CD4-positive, alpha-beta T cell treated with Interleukin-21 for 1 hour (primary cell): Measurements from ENCODE around the gene ADCYAP1R1.
A peak's percentile ranks its signal among the peaks of the same experiment; 100 is the strongest.

Source experiments
- DNase-seq: peaks from one replicate; pipeline ENCODE4 v3.0.0-alpha.2; 2020

The ADCYAP1R1 gene

GRCh38 chr7:31051598-31052486 lies at the start of gene ADCYAP1R1:
TSS of gene ADCYAP1R1 (plus strand) at chr7:31052308. CDS start at chr7:31063265, 10,957 bp downstream.
- no peak for DNase-seq

- DNase-seq, result no peak
Measured at GRCh38 chr7:31003097-31003496, 49.0 kb upstream of the ADCYAP1R1 start.

- DNase-seq, result no peak
Measured at GRCh38 chr7:31003721-31004120, 48.4 kb upstream of the ADCYAP1R1 start.

GRCh38 chr7:31004393-31004792 lies 47.7 kb upstream of the ADCYAP1R1 start:
- no peak for DNase-seq

GRCh38 chr7:31006857-31007256 lies 45.3 kb upstream of the ADCYAP1R1 start:
- no peak for DNase-seq

- DNase-seq, result no peak
Measured at GRCh38 chr7:31007634-31008033, 44.5 kb upstream of the ADCYAP1R1 start.

GRCh38 chr7:31014826-31015225 lies 37.3 kb upstream of the ADCYAP1R1 start:
- DNase-seq, result no peak

- DNase-seq, result peak; percentile 10
Measured at GRCh38 chr7:31017032-31017675, 35.0 kb upstream of the ADCYAP1R1 start.

- no peak for DNase-seq
Measured at GRCh38 chr7:31017721-31018120, 34.4 kb upstream of the ADCYAP1R1 start.

- no peak for DNase-seq
Measured at GRCh38 chr7:31019509-31019908, 32.6 kb upstream of the ADCYAP1R1 start.

- no peak for DNase-seq
Measured at GRCh38 chr7:31020161-31020560, 31.9 kb upstream of the ADCYAP1R1 start.

GRCh38 chr7:31020652-31021051 lies 31.5 kb upstream of the ADCYAP1R1 start:
- DNase-seq, result no peak

- DNase-seq, result no peak
Measured at GRCh38 chr7:31022117-31022516, 30.0 kb upstream of the ADCYAP1R1 start.

GRCh38 chr7:31022726-31023125 lies 29.4 kb upstream of the ADCYAP1R1 start:
- DNase-seq, result no peak

GRCh38 chr7:31023877-31024276 lies 28.2 kb upstream of the ADCYAP1R1 start:
- DNase-seq, result peak; percentile 35

GRCh38 chr7:31027161-31027965 lies 24.7 kb upstream of the ADCYAP1R1 start:
- no peak for DNase-seq

- DNase-seq, result no peak
Measured at GRCh38 chr7:31028006-31028405, 24.1 kb upstream of the ADCYAP1R1 start.

GRCh38 chr7:31028417-31028992 lies 23.6 kb upstream of the ADCYAP1R1 start:
- DNase-seq, result no peak

- DNase-seq, result no peak
Measured at GRCh38 chr7:31029251-31030042, 22.7 kb upstream of the ADCYAP1R1 start.

GRCh38 chr7:31033674-31034300 lies 18.3 kb upstream of the ADCYAP1R1 start:
- DNase-seq, result no peak

- no peak for DNase-seq
Measured at GRCh38 chr7:31036924-31037323, 15.2 kb upstream of the ADCYAP1R1 start.

- DNase-seq, result no peak
Measured at GRCh38 chr7:31043051-31043471, 9.0 kb upstream of the ADCYAP1R1 start.
